ENCODE data around the gene CMTM6. TPM values are rescaled to one million over a fixed set of nuclear protein-coding genes. Genes with fewer than 3 reads are reported as not detected.
"Not testable (repeated sequence)": the region's sequence is repeated elsewhere in the genome, so short reads cannot be mapped to it uniquely, and the experiment has no call there.

CMTM6 gene, protein sequence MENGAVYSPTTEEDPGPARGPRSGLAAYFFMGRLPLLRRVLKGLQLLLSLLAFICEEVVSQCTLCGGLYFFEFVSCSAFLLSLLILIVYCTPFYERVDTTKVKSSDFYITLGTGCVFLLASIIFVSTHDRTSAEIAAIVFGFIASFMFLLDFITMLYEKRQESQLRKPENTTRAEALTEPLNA
- 10 to 100 TPM; 55.2 to 57.1 TPM for total RNA-seq

GRCh38 chr3:32502118-32502945 lies at the start of gene CMTM6:
CMTM6 (minus strand) TSS chr3:32502852; CDS start chr3:32502745, 107 bp downstream.
- H3K4me3 Mint-ChIP-seq = peak within 1 kb of the TSS; percentile 95
- peak; percentile 79 for DNase-seq
- H3K4me1 Mint-ChIP-seq = peaks cover 40% of the 10 kb centered on the region
- POLR2A ChIA-PET = interaction anchor here (0.6 kb wide), 1 partner anchor 12 kb away, joined by 4 read pairs; no protein-coding TSS in a partner anchor
- CTCF ChIA-PET = interaction anchor here (0.6 to 1.3 kb wide), 3 partner anchors 69 to 870 kb away, joined by 3 to 4 read pairs (median 3); no protein-coding TSS in a partner anchor
- no peaks in the 10 kb centered on the region for H3K9me3 Mint-ChIP-seq
- peaks cover 12% of the 10 kb centered on the region for H3K36me3 Mint-ChIP-seq (ENCODE audit: low read depth)
- H3K27ac Mint-ChIP-seq = peak within 1 kb of the TSS; percentile 91
- H3K27me3 Mint-ChIP-seq = peaks cover 5% of the 10 kb centered on the region

DNA sequence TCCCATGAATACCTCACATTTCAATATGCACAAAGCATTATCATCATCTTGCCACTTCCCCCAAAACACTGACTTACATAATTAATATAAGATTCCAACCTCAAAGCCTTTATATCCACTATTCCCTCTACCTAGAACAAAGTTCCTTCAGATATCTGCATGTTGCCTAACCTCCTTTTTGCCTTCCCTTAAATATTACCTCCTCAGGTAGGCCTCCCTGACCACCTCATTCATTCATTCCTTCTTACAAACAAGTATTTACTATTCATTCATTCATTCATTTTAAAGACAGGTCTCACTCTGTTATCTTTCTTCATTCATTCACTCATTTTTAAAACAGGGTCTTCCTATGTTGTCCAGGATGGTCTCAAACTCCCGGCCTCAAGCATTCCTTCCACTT lies 49.4 kb upstream of the CMTM6 start:
- H3K36me3 Mint-ChIP-seq (ENCODE audit: low read depth) = no peaks in the 10 kb centered on the region
- no peaks in the 10 kb centered on the region for H3K9me3 Mint-ChIP-seq
- POLR2A ChIA-PET = no interaction called here
- H3K27me3 Mint-ChIP-seq = no peaks in the 10 kb centered on the region
- H3K4me3 Mint-ChIP-seq = no peak overlapping the region
- CTCF ChIA-PET = no interaction called here
- no peak overlapping the region for H3K27ac Mint-ChIP-seq
- H3K4me1 Mint-ChIP-seq = peaks cover 33% of the 10 kb centered on the region
- DNase-seq = no peak

DNA sequence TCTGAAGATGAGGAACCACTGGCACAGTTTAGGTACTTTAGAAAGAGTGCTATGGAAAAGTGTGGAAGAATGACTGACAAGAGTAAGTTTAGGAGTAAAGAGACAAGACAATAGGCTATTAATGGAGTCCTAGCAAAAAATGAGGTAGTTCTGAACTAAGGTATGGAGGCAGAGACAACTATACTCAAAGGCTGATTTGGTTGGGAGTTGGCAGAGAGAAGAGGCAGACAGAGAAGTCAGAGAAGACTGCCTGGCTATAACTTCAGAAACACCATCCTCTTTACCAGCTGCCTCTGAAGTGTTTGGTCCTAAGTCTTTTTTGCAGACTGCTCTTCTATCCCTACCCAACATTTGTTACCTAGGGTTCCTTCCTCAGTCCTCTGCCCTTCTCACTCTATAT lies 48.8 kb upstream of the CMTM6 start:
- no peaks in the 10 kb centered on the region for H3K36me3 Mint-ChIP-seq (ENCODE audit: low read depth)
- peaks cover 28% of the 10 kb centered on the region for H3K4me1 Mint-ChIP-seq
- ChIA-PET POLR2A (no interaction called here), CTCF (interaction anchor here (0.6 to 0.7 kb wide), 2 partner anchors 27 to 343 kb away, joined by 3 to 4 read pairs; no protein-coding TSS in a partner anchor)
- H3K4me3 Mint-ChIP-seq = no peak overlapping the region
- no peak overlapping the region for H3K27ac Mint-ChIP-seq
- no peaks in the 10 kb centered on the region for H3K9me3 Mint-ChIP-seq
- no peaks in the 10 kb centered on the region for H3K27me3 Mint-ChIP-seq
- no peak for DNase-seq

GRCh38 chr3:32551087-32551486 lies 48.4 kb upstream of the CMTM6 start:
- H3K4me3 Mint-ChIP-seq = no peak overlapping the region
- H3K27ac Mint-ChIP-seq = no peak overlapping the region
- H3K4me1 Mint-ChIP-seq = peaks cover 26% of the 10 kb centered on the region

GRCh38 chr3:32545305-32545704 lies 42.7 kb upstream of the CMTM6 start:
- Mint-ChIP-seq H3K36me3 (ENCODE audit: low read depth) (peaks cover 11% of the 10 kb centered on the region), H3K9me3 (no peaks in the 10 kb centered on the region), H3K4me1 (peaks cover 3% of the 10 kb centered on the region), H3K4me3 (no peak overlapping the region), H3K27me3 (no peaks in the 10 kb centered on the region), H3K27ac (no peak overlapping the region)
- ChIA-PET CTCF (interaction anchor here (1.0 kb wide), 1 partner anchor 823 kb away, joined by 4 read pairs; no protein-coding TSS in a partner anchor), POLR2A (no interaction called here)
- no peak for DNase-seq

More at GRCh38 chr3:32551087-32551486, 48.4 kb upstream of the CMTM6 start:
- DNase-seq = no peak
- ChIA-PET POLR2A (no interaction called here), CTCF (interaction anchor here (0.6 to 0.7 kb wide), 2 partner anchors 28 to 344 kb away, joined by 3 to 4 read pairs; no protein-coding TSS in a partner anchor)
- Mint-ChIP-seq H3K27me3 (no peaks in the 10 kb centered on the region), H3K9me3 (no peaks in the 10 kb centered on the region), H3K36me3 (ENCODE audit: low read depth) (no peaks in the 10 kb centered on the region)

GRCh38 chr3:32544894-32545293 lies 42.2 kb upstream of the CMTM6 start:
- ChIA-PET POLR2A (no interaction called here), CTCF (interaction anchor here (1.0 kb wide), 1 partner anchor 823 kb away, joined by 4 read pairs; no protein-coding TSS in a partner anchor)
- H3K4me1 Mint-ChIP-seq = peaks cover 3% of the 10 kb centered on the region
- peaks cover 11% of the 10 kb centered on the region for H3K36me3 Mint-ChIP-seq (ENCODE audit: low read depth)
- H3K27me3 Mint-ChIP-seq = no peaks in the 10 kb centered on the region
- no peaks in the 10 kb centered on the region for H3K9me3 Mint-ChIP-seq
- no peak for DNase-seq
- H3K4me3 Mint-ChIP-seq = no peak overlapping the region
- H3K27ac Mint-ChIP-seq = no peak overlapping the region

- POLR2A ChIA-PET = no interaction called here
- no peak overlapping the region for H3K4me3 Mint-ChIP-seq
- no peak for DNase-seq
- H3K27ac Mint-ChIP-seq = no peak overlapping the region
- no peaks in the 10 kb centered on the region for H3K9me3 Mint-ChIP-seq
- H3K27me3 Mint-ChIP-seq = no peaks in the 10 kb centered on the region
- H3K36me3 Mint-ChIP-seq (ENCODE audit: low read depth) = peaks cover 20% of the 10 kb centered on the region
- H3K4me1 Mint-ChIP-seq = peaks cover 3% of the 10 kb centered on the region
- CTCF ChIA-PET = interaction anchor here (0.6 to 1.0 kb wide), 3 partner anchors 20 to 190 kb away, joined by 3 to 4 read pairs (median 4); no protein-coding TSS in a partner anchor
Measured at GRCh38 chr3:32542807-32543206, 40.2 kb upstream of the CMTM6 start.

DNA sequence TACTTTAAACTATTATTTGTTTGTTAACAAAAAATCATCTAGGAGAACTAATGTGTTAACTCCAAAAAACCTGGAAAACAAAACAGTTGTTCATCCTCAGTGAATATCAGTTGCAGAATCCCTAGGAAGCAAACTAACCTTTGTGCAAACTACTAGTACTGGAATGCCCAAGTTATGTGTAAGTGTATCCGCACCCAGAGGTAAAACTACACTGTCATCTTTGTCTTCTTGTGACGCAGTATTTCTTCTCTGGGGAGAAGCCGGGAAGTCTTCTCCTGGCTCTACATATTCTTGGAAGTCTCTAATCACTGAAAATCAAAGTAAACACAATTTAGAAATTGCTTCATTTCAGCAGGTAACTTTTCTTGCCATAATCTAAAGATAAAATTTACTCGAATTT lies 38.2 kb upstream of the CMTM6 start:
- Mint-ChIP-seq H3K4me1 (peaks cover 3% of the 10 kb centered on the region), H3K4me3 (no peak overlapping the region), H3K9me3 (no peaks in the 10 kb centered on the region), H3K27ac (no peak overlapping the region), H3K36me3 (ENCODE audit: low read depth) (peaks cover 29% of the 10 kb centered on the region), H3K27me3 (no peaks in the 10 kb centered on the region)
- POLR2A ChIA-PET = no interaction called here
- CTCF ChIA-PET = no interaction called here
- no peak for DNase-seq

GRCh38 chr3:32532434-32532833 lies 29.8 kb upstream of the CMTM6 start:
- Mint-ChIP-seq H3K27me3 (no peaks in the 10 kb centered on the region), H3K36me3 (ENCODE audit: low read depth) (peaks cover 41% of the 10 kb centered on the region), H3K4me1 (peaks cover 7% of the 10 kb centered on the region), H3K27ac (no peak overlapping the region), H3K9me3 (no peaks in the 10 kb centered on the region), H3K4me3 (no peak overlapping the region)
- CTCF ChIA-PET = interaction anchor here (0.6 to 1.1 kb wide), 5 partner anchors 10 to 162 kb away, joined by 3 to 4 read pairs (median 4); no protein-coding TSS in a partner anchor
- POLR2A ChIA-PET = no interaction called here
- DNase-seq = no peak

DNA sequence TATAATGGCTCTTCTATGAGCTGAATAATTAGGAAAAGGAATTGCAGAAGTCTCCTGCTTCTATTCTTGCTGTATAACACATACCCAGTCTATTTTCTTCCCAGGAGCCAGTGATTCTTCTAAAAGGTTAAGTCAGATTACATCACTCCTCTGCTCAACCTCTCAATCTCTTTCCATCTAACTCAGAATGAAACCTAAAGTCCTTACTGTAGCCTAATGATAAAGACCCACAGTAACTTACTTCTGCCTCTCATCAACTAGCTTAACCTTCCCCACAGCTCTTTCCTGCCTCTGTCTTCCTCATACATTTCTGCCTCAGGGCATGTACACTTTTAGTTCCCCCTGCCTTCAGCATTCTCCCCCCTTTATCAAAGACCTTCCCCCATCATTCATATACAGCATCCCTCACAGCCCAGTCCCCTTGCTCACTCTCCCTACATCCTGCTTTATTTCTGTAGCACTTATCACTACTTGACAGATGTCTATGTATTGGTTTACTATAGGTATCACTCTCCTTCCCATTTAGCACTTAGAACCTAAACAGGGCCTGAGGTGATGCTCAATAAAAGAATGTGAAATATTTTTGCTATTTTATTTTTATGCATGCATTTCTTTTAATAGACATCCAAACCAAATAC lies 28.5 kb upstream of the CMTM6 start:
- peaks cover 7% of the 10 kb centered on the region for H3K4me1 Mint-ChIP-seq
- ChIA-PET POLR2A (no interaction called here), CTCF (interaction anchor here (0.6 to 1.2 kb wide), 4 partner anchors 17 to 252 kb away, joined by 3 read pairs; no protein-coding TSS in a partner anchor)
- H3K27me3 Mint-ChIP-seq = no peaks in the 10 kb centered on the region
- no peak for DNase-seq
- no peaks in the 10 kb centered on the region for H3K9me3 Mint-ChIP-seq
- H3K36me3 Mint-ChIP-seq (ENCODE audit: low read depth) = peaks cover 40% of the 10 kb centered on the region
- H3K4me3 Mint-ChIP-seq = no peak overlapping the region
- no peak overlapping the region for H3K27ac Mint-ChIP-seq

DNA sequence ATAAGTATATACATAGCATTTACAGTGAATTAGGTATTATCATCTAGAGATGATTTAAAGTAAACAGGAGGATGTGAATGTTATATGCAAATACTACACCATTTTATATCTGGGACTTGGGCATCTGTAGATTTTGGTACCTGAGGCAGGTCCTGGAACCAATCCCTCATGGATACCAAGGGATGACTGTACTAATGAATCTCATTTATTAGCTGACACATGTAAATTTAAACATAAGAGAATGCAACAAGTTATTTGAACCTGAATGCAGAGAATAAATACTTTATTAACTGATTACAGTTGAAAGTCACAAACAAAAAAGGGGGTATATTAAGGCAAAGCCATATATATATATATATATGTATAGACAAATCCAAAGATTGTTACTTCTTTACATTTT lies 23.1 kb upstream of the CMTM6 start:
- CTCF ChIA-PET = no interaction called here
- Mint-ChIP-seq H3K27ac (no peak overlapping the region), H3K27me3 (no peaks in the 10 kb centered on the region), H3K36me3 (ENCODE audit: low read depth) (peaks cover 21% of the 10 kb centered on the region), H3K9me3 (no peaks in the 10 kb centered on the region), H3K4me3 (no peak overlapping the region), H3K4me1 (no peaks in the 10 kb centered on the region)
- no peak for DNase-seq
- POLR2A ChIA-PET = no interaction called here

GRCh38 chr3:32522682-32523081 lies 20.0 kb upstream of the CMTM6 start:
- H3K27ac Mint-ChIP-seq = no peak overlapping the region
- H3K4me3 Mint-ChIP-seq = no peak overlapping the region
- peaks cover 22% of the 10 kb centered on the region for H3K36me3 Mint-ChIP-seq (ENCODE audit: low read depth)
- no peak for DNase-seq
- no peaks in the 10 kb centered on the region for H3K9me3 Mint-ChIP-seq
- H3K27me3 Mint-ChIP-seq = no peaks in the 10 kb centered on the region
- peaks cover 3% of the 10 kb centered on the region for H3K4me1 Mint-ChIP-seq
- CTCF ChIA-PET = interaction anchor here (0.8 to 0.9 kb wide), 3 partner anchors 9 to 96 kb away, joined by 3 read pairs; no protein-coding TSS in a partner anchor
- POLR2A ChIA-PET = no interaction called here

DNA sequence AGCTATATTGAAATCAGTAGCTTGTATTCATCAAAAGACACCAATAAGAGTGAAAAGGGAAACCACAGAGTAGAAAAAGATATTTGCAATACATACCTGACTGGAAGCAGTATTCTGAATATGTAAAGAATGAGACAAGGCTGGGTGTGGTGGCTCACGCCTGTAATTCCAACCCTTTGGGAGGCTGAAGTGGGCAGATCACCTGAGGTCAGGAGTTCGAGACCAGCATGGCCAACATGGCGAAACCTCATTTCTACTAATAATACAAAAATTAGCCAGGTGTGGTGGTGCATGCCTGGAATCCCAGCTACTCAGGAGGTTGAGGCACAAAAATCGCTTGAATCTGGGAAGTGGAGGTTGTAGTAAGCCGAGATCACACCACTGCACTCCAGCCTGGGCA lies 16.3 kb upstream of the CMTM6 start:
- H3K9me3 Mint-ChIP-seq, DNase-seq, H3K4me3 Mint-ChIP-seq, H3K27me3 Mint-ChIP-seq, H3K27ac Mint-ChIP-seq, CTCF ChIA-PET, POLR2A ChIA-PET: not testable (repeated sequence)
- H3K36me3 Mint-ChIP-seq (ENCODE audit: low read depth) = peaks cover 10% of the 10 kb centered on the region
- peaks cover 16% of the 10 kb centered on the region for H3K4me1 Mint-ChIP-seq
